A549 (cell line): ENCODE data around the gene ANKRD55. TPM values are rescaled to one million over a fixed set of nuclear protein-coding genes. Genes with fewer than 3 reads are reported as not detected.
"Not testable (repeated sequence)": the region's sequence is repeated elsewhere in the genome, so short reads cannot be mapped to it uniquely, and the experiment has no call there.

Source experiments
- ATAC-seq, 2 experiments: fragments of 200-7000 bp in 1 of 2; fragments of >200 bp in 1 of 2; cut with Nextera tagmentation in 1 of 2; cut with Tn5 transposase in 1 of 2; 3 replicates each; pipeline versions ENCODE4 v1.8.0 to v1.9.1; 2018 to 2020; ENCODE audit warnings: mild to moderate bottlenecking in 1 of 2, moderate library complexity in 1 of 2
- CTCF ChIA-PET: fragments of 300-600 bp; sonication (Branson Sonifier 250); formaldehyde crosslinking; extraction: SDS; loops from one replicate; lab custom pipeline; 2021; ENCODE audit warnings: antibody characterized with exemption, inconsistent platforms; lab: Yijun Ruan, JAX
- POLR2A ChIA-PET: fragments of 350-600 bp; formaldehyde crosslinking; extraction: SDS; loops from one replicate; lab custom pipeline; 2021; ENCODE audit warnings: antibody characterized with exemption, inconsistent platforms; lab: Yijun Ruan, JAX
- DNase-seq, 2 experiments: peaks; one replicate each; pipeline versions ENCODE4 v3.0.0 to v3.0.0-alpha.2; 2011 to 2016; ENCODE audit warnings: low read depth in 1 of 2, low spot score in 1 of 2
- FAIRE-seq: peaks from 2 replicates; lab custom pipeline; 2011; peaks lifted over from hg19 to GRCh38; lab: Jason Lieb, UNC
- H3K27ac ChIP-seq, 2 experiments: fragments of >200 bp; sonication (Bioruptor Twin); formaldehyde crosslinking; 3 replicates each; pipeline ENCODE4 v1.5.1; 2016 to 2017
- H3K4me1 ChIP-seq: fragments of >200 bp; sonication (Bioruptor Twin); formaldehyde crosslinking; 3 replicates; pipeline ENCODE4 v1.6.1; 2016
- H3K4me2 ChIP-seq: fragments of >200 bp; sonication (Bioruptor Twin); formaldehyde crosslinking; 3 replicates; pipeline ENCODE4 v1.6.1; 2016
- H3K4me3 ChIP-seq: fragments of >200 bp; sonication (Bioruptor Twin); formaldehyde crosslinking; 3 replicates; pipeline ENCODE4 v1.5.1; 2016
- H3K9me3 ChIP-seq: fragments of >200 bp; sonication (Bioruptor Twin); formaldehyde crosslinking; 3 replicates; pipeline ENCODE4 v1.6.1; 2016
- ATOH8 ChIP-seq: fragments of 250-450 bp; sonication (Bioruptor Pico); IDR thresholded peaks from 2 replicates; pipeline ENCODE4 v1.5.0; 2020; ENCODE audit warnings: low read depth, mild to moderate bottlenecking, moderate library complexity
- BCL3 ChIP-seq: fragments of >200 bp; sonication (Bioruptor Twin); formaldehyde crosslinking; IDR thresholded peaks from 3 replicates; pipeline ENCODE4 v1.6.1; 2016
- BHLHE40 ChIP-seq: IDR thresholded peaks from 2 replicates; pipeline ENCODE4 v1.6.1; 2012; ENCODE audit warnings: low read depth, low read length, inconsistent platforms
- CTCF ChIP-seq: fragments of >200 bp; sonication (Bioruptor Twin); formaldehyde crosslinking; IDR thresholded peaks from 3 replicates; pipeline ENCODE4 v1.5.1; 2016
- EP300 ChIP-seq, 2 experiments: fragments of >200 bp; sonication (Bioruptor Twin); formaldehyde crosslinking; IDR thresholded peaks; 2 replicates in 1 of 2; 3 replicates in 1 of 2; pipeline ENCODE4 v1.6.1; 2016 to 2017
- ESRRA ChIP-seq: fragments of 150-350 bp; IDR thresholded peaks from 2 replicates; pipeline ENCODE4 v1.6.1; 2014; ENCODE audit warnings: mild to moderate bottlenecking, low read length, borderline replicate concordance
- FOSL2 ChIP-seq, 2 experiments: fragments of 450-650 bp in 1 of 2; fragments of >200 bp in 1 of 2; sonication (Bioruptor Twin) in 1 of 2; formaldehyde crosslinking; IDR thresholded peaks; 2 replicates each; pipeline versions ENCODE4 v1.5.0 to v1.6.1; 2016 to 2020; ENCODE audit warnings: mild to moderate bottlenecking in 1 of 2, moderate library complexity in 1 of 2
- GATA3 ChIP-seq: IDR thresholded peaks from 2 replicates; pipeline ENCODE4 v1.6.1; 2012; ENCODE audit warnings: borderline replicate concordance
- HOXB13 ChIP-seq: fragments of 250-450 bp; sonication (Bioruptor Pico); IDR thresholded peaks from 2 replicates; pipeline ENCODE4 v1.5.0; 2020; ENCODE audit warnings: low read depth, mild to moderate bottlenecking, moderate library complexity
- MAX ChIP-seq: IDR thresholded peaks from 2 replicates; pipeline ENCODE4 v1.6.1; 2012
- NFE2L2 ChIP-seq: fragments of 150-350 bp; conservative IDR thresholded peaks from 2 replicates; pipeline ENCODE4 v1.6.1; 2014; ENCODE audit warnings: low read length
- NPAS2 ChIP-seq: fragments of 250-450 bp; sonication (Bioruptor Pico); IDR thresholded peaks from 2 replicates; pipeline ENCODE4 v1.8.0; 2022; ENCODE audit warnings: mild to moderate bottlenecking, moderate library complexity, borderline replicate concordance
- PHF8 ChIP-seq: fragments of 200-600 bp; sonication (generic); IDR thresholded peaks from 2 replicates; pipeline ENCODE4 v1.6.1; 2016; ENCODE audit warnings: low read depth, mild to moderate bottlenecking, antibody characterized with exemption, moderate library complexity, borderline replicate concordance
- POLR2A ChIP-seq: IDR thresholded peaks from 2 replicates; pipeline ENCODE4 v1.6.1; 2012; ENCODE audit warnings: mild to moderate bottlenecking, low read length
- RAD21 ChIP-seq, 2 experiments: fragments of >200 bp in 1 of 2; sonication (Bioruptor Twin) in 1 of 2; formaldehyde crosslinking in 1 of 2; IDR thresholded peaks in 1 of 2; conservative IDR thresholded peaks in 1 of 2; 2 replicates in 1 of 2; 3 replicates in 1 of 2; pipeline ENCODE4 v1.6.1; 2012 to 2018; ENCODE audit warnings: inconsistent platforms in 1 of 2
- RCOR1 ChIP-seq: fragments of 150-350 bp; IDR thresholded peaks from 2 replicates; pipeline ENCODE4 v1.6.1; 2014; ENCODE audit warnings: antibody characterized with exemption, low read length, low read depth
- RFX5 ChIP-seq: fragments of 450-650 bp; IDR thresholded peaks from 2 replicates; pipeline ENCODE4 v1.7.1; 2014; ENCODE audit warnings: antibody characterized with exemption, mild to moderate bottlenecking, moderate library complexity
- TFCP2L1 ChIP-seq: fragments of 250-450 bp; sonication (Bioruptor Pico); IDR thresholded peaks from 2 replicates; pipeline ENCODE4 v1.5.0; 2021; ENCODE audit warnings: mild to moderate bottlenecking
- ZNF302 ChIP-seq: fragments of 250-450 bp; sonication (Bioruptor Pico); IDR thresholded peaks from 2 replicates; pipeline ENCODE4 v1.9.0; 2021; ENCODE audit warnings: inconsistent platforms, mild to moderate bottlenecking, moderate library complexity
- WGBS: methylation state at CpG from one replicate; pipeline ENCODE4 v1.1.6; 2017; ENCODE audit errors: missing lambda C conversion rate; 5-methylcytosine and 5-hydroxymethylcytosine counted together
- polyA plus RNA-seq, 4 experiments: library from polyadenylated mRNA; depleted of rRNA in 3 of 4; stranded (reverse); fragments of >200 nt; fragmentation: RNase III in 1 of 4; extraction: RNeasy Plus Mini Kit Qiagen cat#74134 plus additional on column Dnase treatment in 1 of 4; gene quantifications; 2 replicates in 3 of 4; 3 replicates in 1 of 4; pipeline ENCODE4 v1.2.3, GENCODE V29; 2011 to 2017

Gene ANKRD55
- polyA plus RNA-seq, 2 of the 4 experiments (the other 2 are of a cell fraction), result 0.10 to 0.30 TPM

- TF ChIP-seq PHF8, result no peak
- TF ChIP-seq RFX5, result no peak
- no peak for TF ChIP-seq RCOR1
- TF ChIP-seq ESRRA, result no peak
Observed at GRCh38 chr5:56102889-56103288, 130.2 kb downstream of the ANKRD55 start (continued).

GRCh38 chr5:56102207-56102606 lies 130.9 kb downstream of the ANKRD55 start:
- DNase-seq, H3K9me3 ChIP-seq, FAIRE-seq, H3K4me3 ChIP-seq, ATAC-seq, H3K4me2 ChIP-seq: not testable (repeated sequence)
- ChIA-PET POLR2A (interaction anchor here (1.5 kb wide), 1 partner anchor 22 kb away, joined by 3 read pairs; no protein-coding TSS in a partner anchor), CTCF (interaction anchor here (1.2 kb wide), 1 partner anchor 173 kb away, joined by 4 read pairs; no protein-coding TSS in a partner anchor)
- WGBS, result 88% methylated on average over 9 of the region's 9 CpGs
- peaks cover 50% of the 10 kb centered on the region for H3K4me1 ChIP-seq
- peak overlapping the region in 1 of 2 experiments; percentile 34; a peak in 1 of 6 replicates for H3K27ac ChIP-seq

GRCh38 chr5:56101180-56101579 lies 131.9 kb downstream of the ANKRD55 start:
- Histone ChIP-seq H3K4me3 (no peak overlapping the region), H3K27ac (peak overlapping the region; percentile 26 to 74; a peak in 5 of 6 replicates), H3K4me2 (no peak overlapping the region), H3K4me1 (peaks cover 46% of the 10 kb centered on the region), H3K9me3 (no peaks in the 10 kb centered on the region)
- ChIA-PET POLR2A (no interaction called here), CTCF (interaction anchor here (1.5 to 1.8 kb wide), 2 partner anchors 11 to 165 kb away, joined by 3 to 6 read pairs; no protein-coding TSS in a partner anchor)
- no peak for ATAC-seq
- DNase-seq, result no peak
- WGBS, result 74% methylated on average over 3 of the region's 3 CpGs
- FAIRE-seq, result no peak
- TF ChIP-seq FOSL2 (IDR thresholded peaks at IDR 0.05) (no peak), FOSL2 (CRISPR knock-in tag; IDR thresholded peaks at IDR 0.05) (no peak), ZNF302 (CRISPR knock-in tag) (no peak), POLR2A (no peak), CTCF (no peak), HOXB13 (CRISPR knock-in tag) (no peak), NPAS2 (CRISPR knock-in tag) (no peak), ESRRA (no peak), NFE2L2 (no peak), MAX (no peak), RAD21 (conservative IDR thresholded peaks at IDR 0.05 in 1 of 2, IDR thresholded peaks at IDR 0.05 in 1 of 2) (no peak), GATA3 (no peak), BCL3 (no peak), ATOH8 (no peak), TFCP2L1 (no peak), RFX5 (no peak), EP300 (IDR thresholded peaks at IDR 0.05) (no peak), BHLHE40 (no peak)
